DND-41 (cell line): ENCODE measurements around the gene NKD2.

ENCODE experiments used
- ATAC-seq: fragments of 200-7000 bp; cut with Tn5 transposase; 3 replicates; pipeline ENCODE4 v1.9.1; 2021; ENCODE audit warnings: low read depth; ENCODE audit not compliant: insufficient read depth
- DNase-seq: peaks from one replicate; pipeline ENCODE4 v3.0.0-alpha.2; 2020
- H2AFZ ChIP-seq: 2 replicates; pipeline ENCODE4 v1.6.0; 2012; ENCODE audit warnings: low read depth, low read length
- H3K27ac ChIP-seq: 2 replicates; pipeline ENCODE4 v1.5.1; 2012; ENCODE audit warnings: low read length, inconsistent platforms
- H3K27me3 ChIP-seq: fragments of 200-600 bp; sonication (generic); 2 replicates; pipeline ENCODE4 v1.6.0; 2012; ENCODE audit warnings: low read length, mild to moderate bottlenecking, inconsistent platforms; ENCODE audit not compliant: insufficient read depth, poor library complexity
- H3K36me3 ChIP-seq: 2 replicates; pipeline ENCODE4 v1.5.1; 2012; ENCODE audit warnings: low read length, inconsistent platforms; ENCODE audit not compliant: insufficient read depth
- H3K4me1 ChIP-seq: 2 replicates; pipeline ENCODE4 v1.5.1; 2012; ENCODE audit warnings: mild to moderate bottlenecking, low read length; ENCODE audit not compliant: insufficient read depth
- H3K4me2 ChIP-seq: 2 replicates; pipeline ENCODE4 v1.6.0; 2012; ENCODE audit warnings: mild to moderate bottlenecking, moderate library complexity, low read length, inconsistent platforms; ENCODE audit not compliant: insufficient read depth
- H3K4me3 ChIP-seq, 2 experiments: fragments of 200-600 bp in 1 of 2; shearing (Covaris generic) in 1 of 2; 2 replicates each; pipeline ENCODE4 v1.5.1; 2012 to 2016; ENCODE audit warnings: inconsistent platforms in 2 of 2, low read length in 2 of 2, mild to moderate bottlenecking in 2 of 2, low read depth in 1 of 2, moderate library complexity in 1 of 2
- H3K79me2 ChIP-seq: 2 replicates; pipeline ENCODE4 v1.6.0; 2012; ENCODE audit warnings: low read length, inconsistent platforms; ENCODE audit not compliant: insufficient read depth
- H3K9ac ChIP-seq: 2 replicates; pipeline ENCODE4 v1.6.0; 2012; ENCODE audit warnings: low read depth, mild to moderate bottlenecking, inconsistent platforms, low read length, moderate library complexity
- H3K9me3 ChIP-seq: 2 replicates; pipeline ENCODE4 v1.5.1; 2012; ENCODE audit warnings: low read length, moderate library complexity, mild to moderate bottlenecking, inconsistent platforms; ENCODE audit not compliant: insufficient read depth, severe bottlenecking
- H4K20me1 ChIP-seq: 2 replicates; pipeline ENCODE4 v1.6.0; 2012; ENCODE audit warnings: low read length; ENCODE audit not compliant: insufficient read depth
- CTCF ChIP-seq: IDR thresholded peaks from 2 replicates; pipeline ENCODE4 v1.5.1; 2012; ENCODE audit warnings: borderline replicate concordance, low read length, moderate library complexity, mild to moderate bottlenecking; ENCODE audit not compliant: poor library complexity, severe bottlenecking; ENCODE audit errors: extremely low read depth
- EZH2 ChIP-seq: IDR thresholded peaks from 3 replicates; pipeline ENCODE4 v1.6.1; 2012; ENCODE audit warnings: borderline replicate concordance, low read depth, mild to moderate bottlenecking, moderate library complexity, low read length, inconsistent platforms; ENCODE audit not compliant: severe bottlenecking

Gene NKD2

GRCh38 chr5:976849-977751, 31.5 kb upstream of the NKD2 start:
- Histone ChIP-seq H3K27me3 (no peaks in the 10 kb centered on the region), H3K4me3 (no peak overlapping the region), H3K27ac (no peak overlapping the region), H3K4me2 (no peak overlapping the region), H3K9me3 (no peaks in the 10 kb centered on the region), H3K36me3 (no peaks in the 10 kb centered on the region), H3K4me1 (peaks cover 9% of the 10 kb centered on the region; the same call in 1 of the 2 replicates), H2AFZ (no peak overlapping the region), H3K9ac (no peak overlapping the region), H3K79me2 (no peaks in the 10 kb centered on the region), H4K20me1 (no peaks in the 10 kb centered on the region)
- DNase-seq (no peak), ATAC-seq (no peak)
- TF ChIP-seq EZH2 (no peak), CTCF (no peak)

GRCh38 chr5:978054-978453, 30.5 kb upstream of the NKD2 start:
- Histone ChIP-seq H3K27me3 (no peaks in the 10 kb centered on the region), H3K27ac (no peak overlapping the region), H3K36me3 (no peaks in the 10 kb centered on the region), H3K9me3 (no peaks in the 10 kb centered on the region), H3K79me2 (no peaks in the 10 kb centered on the region), H3K4me1 (peaks cover 9% of the 10 kb centered on the region; the same call in 1 of the 2 replicates), H3K4me2 (no peak overlapping the region), H3K4me3 (no peak overlapping the region), H3K9ac (no peak overlapping the region), H2AFZ (no peak overlapping the region), H4K20me1 (no peaks in the 10 kb centered on the region)
- DNase-seq (no peak), ATAC-seq (no peak)
- TF ChIP-seq CTCF, result no peak
- TF ChIP-seq EZH2, result no peak

- DNase-seq (no peak), ATAC-seq (no peak)
- no peaks in the 10 kb centered on the region for H3K9me3 ChIP-seq
- H3K4me1 ChIP-seq, result peaks cover 13% of the 10 kb centered on the region
- no peak overlapping the region for H3K4me3 ChIP-seq
- H3K27ac ChIP-seq, result no peak overlapping the region
- no peaks in the 10 kb centered on the region for H3K79me2 ChIP-seq
- H3K9ac ChIP-seq, result no peak overlapping the region
- no peaks in the 10 kb centered on the region for H3K36me3 ChIP-seq
- H3K4me2 ChIP-seq, result no peak overlapping the region
- H2AFZ ChIP-seq, result no peak overlapping the region
- no peaks in the 10 kb centered on the region for H3K27me3 ChIP-seq
- H4K20me1 ChIP-seq, result no peaks in the 10 kb centered on the region
- TF ChIP-seq EZH2 (no peak), CTCF (no peak)
These were observed 29.9 kb upstream of the NKD2 start for GRCh38 chr5:978693-979092.
